ENCODE results near the gene PEA15.

Gene PEA15

DNA sequence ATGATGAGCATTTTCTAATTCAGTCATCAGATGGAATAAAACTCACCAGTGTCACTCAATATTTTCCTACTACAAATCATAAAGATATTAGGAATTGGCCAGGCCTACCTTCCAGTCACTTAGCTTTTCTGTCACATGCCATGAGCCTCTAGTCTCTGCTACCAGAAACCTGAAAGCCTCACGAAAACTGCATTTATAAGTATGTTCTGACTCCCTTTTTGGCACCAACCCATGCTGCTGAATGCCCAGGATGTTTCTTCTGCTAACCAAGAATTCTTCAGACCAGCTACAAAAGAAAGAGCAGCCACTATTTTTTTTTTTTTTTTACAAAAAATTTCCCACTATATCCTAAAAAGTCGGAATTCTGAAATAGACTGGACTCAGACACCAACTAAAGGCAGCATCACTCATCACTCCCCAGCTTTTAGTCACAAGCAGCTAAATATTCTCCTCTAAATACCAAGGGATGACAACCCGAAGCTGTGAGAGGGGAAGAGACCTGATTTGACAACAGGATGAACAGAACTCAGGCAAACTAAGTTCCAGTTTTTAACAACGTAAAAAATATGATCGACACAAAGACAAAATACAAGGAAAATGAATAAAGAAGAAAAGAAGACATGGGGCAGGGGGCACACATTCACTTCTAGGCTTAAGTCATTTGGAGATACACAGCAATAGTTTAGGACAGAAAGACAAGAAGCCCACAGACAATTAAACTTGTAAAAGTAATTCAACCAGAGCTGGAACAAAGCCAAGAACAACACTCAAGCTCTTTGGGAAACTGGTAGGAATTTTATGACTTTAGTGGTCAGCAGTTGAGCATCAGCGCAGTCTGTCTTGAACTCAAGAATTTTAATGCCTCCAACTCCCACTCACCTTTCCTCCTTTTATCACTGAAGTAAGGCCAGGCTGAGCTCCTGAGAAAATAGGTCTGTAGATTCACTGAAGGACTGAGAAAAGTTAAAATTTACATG, 55.5 kb downstream of the PEA15 start:
- peak; percentile 31 for ATAC-seq
- TF ChIP-seq ZC3H10 (CRISPR knock-in tag; IDR thresholded peaks at IDR 0.05) (no peak), ESRRG (CRISPR knock-in tag; IDR thresholded peaks at IDR 0.05) (no peak), ZFP30 (CRISPR knock-in tag; IDR thresholded peaks at IDR 0.05) (no peak), ZNF565 (CRISPR knock-in tag; conservative IDR thresholded peaks at IDR 0.05; ENCODE audit: low read depth) (no peak), ZNF8 (CRISPR knock-in tag; IDR thresholded peaks at IDR 0.05) (no peak), ZNF70 (CRISPR knock-in tag; IDR thresholded peaks at IDR 0.05) (no peak), TOX (CRISPR knock-in tag; IDR thresholded peaks at IDR 0.05; ENCODE audit: borderline replicate concordance) (no peak), ZFP3 (CRISPR knock-in tag; IDR thresholded peaks at IDR 0.05) (no peak), ISL1 (CRISPR knock-in tag; IDR thresholded peaks at IDR 0.05) (no peak)
- TF ChIP-seq, protein P1, sequence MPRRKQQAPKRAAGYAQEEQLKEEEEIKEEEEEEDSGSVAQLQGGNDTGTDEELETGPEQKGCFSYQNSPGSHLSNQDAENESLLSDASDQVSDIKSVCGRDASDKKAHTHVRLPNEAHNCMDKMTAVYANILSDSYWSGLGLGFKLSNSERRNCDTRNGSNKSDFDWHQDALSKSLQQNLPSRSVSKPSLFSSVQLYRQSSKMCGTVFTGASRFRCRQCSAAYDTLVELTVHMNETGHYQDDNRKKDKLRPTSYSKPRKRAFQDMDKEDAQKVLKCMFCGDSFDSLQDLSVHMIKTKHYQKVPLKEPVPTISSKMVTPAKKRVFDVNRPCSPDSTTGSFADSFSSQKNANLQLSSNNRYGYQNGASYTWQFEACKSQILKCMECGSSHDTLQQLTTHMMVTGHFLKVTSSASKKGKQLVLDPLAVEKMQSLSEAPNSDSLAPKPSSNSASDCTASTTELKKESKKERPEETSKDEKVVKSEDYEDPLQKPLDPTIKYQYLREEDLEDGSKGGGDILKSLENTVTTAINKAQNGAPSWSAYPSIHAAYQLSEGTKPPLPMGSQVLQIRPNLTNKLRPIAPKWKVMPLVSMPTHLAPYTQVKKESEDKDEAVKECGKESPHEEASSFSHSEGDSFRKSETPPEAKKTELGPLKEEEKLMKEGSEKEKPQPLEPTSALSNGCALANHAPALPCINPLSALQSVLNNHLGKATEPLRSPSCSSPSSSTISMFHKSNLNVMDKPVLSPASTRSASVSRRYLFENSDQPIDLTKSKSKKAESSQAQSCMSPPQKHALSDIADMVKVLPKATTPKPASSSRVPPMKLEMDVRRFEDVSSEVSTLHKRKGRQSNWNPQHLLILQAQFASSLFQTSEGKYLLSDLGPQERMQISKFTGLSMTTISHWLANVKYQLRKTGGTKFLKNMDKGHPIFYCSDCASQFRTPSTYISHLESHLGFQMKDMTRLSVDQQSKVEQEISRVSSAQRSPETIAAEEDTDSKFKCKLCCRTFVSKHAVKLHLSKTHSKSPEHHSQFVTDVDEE (CRISPR knock-in tag; IDR thresholded peaks at IDR 0.05), result no peak
- TF ChIP-seq, protein P2, sequence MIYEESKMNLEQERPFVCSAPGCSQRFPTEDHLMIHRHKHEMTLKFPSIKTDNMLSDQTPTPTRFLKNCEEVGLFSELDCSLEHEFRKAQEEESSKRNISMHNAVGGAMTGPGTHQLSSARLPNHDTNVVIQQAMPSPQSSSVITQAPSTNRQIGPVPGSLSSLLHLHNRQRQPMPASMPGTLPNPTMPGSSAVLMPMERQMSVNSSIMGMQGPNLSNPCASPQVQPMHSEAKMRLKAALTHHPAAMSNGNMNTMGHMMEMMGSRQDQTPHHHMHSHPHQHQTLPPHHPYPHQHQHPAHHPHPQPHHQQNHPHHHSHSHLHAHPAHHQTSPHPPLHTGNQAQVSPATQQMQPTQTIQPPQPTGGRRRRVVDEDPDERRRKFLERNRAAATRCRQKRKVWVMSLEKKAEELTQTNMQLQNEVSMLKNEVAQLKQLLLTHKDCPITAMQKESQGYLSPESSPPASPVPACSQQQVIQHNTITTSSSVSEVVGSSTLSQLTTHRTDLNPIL (CRISPR knock-in tag; IDR thresholded peaks at IDR 0.05; ENCODE audit: low read depth), result no peak

DNA sequence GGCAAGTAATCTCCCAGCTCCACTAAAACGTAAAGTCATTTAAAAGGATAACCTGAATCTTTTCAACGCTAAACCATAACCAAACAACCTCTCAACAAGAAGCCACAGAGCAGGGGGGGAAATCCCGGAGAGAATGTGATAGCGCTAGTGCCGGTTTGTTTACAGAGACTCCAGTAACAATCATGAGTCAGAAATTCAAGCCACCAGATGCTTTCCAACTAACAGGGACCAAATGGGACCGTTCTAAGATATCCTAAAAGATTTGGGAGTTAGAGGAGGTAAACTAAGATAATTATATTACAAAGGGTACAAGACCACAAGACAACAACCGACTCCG, 56.3 kb downstream of the PEA15 start:
- peak; percentile 71 for ATAC-seq
- TF ChIP-seq OSR1 (CRISPR knock-in tag; IDR thresholded peaks at IDR 0.05) (no peak), ZFP3 (CRISPR knock-in tag; IDR thresholded peaks at IDR 0.05) (no peak), ZNF8 (CRISPR knock-in tag; IDR thresholded peaks at IDR 0.05) (no peak), ESRRG (CRISPR knock-in tag; IDR thresholded peaks at IDR 0.05) (no peak), PPARA (CRISPR knock-in tag; IDR thresholded peaks at IDR 0.05; ENCODE audit: borderline replicate concordance) (no peak), RARB (CRISPR knock-in tag; IDR thresholded peaks at IDR 0.05) (no peak)
- TF ChIP-seq, protein P3, sequence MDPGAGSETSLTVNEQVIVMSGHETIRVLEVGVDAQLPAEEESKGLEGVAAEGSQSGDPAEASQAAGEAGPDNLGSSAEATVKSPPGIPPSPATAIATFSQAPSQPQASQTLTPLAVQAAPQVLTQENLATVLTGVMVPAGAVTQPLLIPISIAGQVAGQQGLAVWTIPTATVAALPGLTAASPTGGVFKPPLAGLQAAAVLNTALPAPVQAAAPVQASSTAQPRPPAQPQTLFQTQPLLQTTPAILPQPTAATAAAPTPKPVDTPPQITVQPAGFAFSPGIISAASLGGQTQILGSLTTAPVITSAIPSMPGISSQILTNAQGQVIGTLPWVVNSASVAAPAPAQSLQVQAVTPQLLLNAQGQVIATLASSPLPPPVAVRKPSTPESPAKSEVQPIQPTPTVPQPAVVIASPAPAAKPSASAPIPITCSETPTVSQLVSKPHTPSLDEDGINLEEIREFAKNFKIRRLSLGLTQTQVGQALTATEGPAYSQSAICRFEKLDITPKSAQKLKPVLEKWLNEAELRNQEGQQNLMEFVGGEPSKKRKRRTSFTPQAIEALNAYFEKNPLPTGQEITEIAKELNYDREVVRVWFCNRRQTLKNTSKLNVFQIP (CRISPR knock-in tag; IDR thresholded peaks at IDR 0.05; ENCODE audit: borderline replicate concordance, low read depth), result no peak
- TF ChIP-seq, protein P1 (CRISPR knock-in tag; IDR thresholded peaks at IDR 0.05), result no peak

DNA sequence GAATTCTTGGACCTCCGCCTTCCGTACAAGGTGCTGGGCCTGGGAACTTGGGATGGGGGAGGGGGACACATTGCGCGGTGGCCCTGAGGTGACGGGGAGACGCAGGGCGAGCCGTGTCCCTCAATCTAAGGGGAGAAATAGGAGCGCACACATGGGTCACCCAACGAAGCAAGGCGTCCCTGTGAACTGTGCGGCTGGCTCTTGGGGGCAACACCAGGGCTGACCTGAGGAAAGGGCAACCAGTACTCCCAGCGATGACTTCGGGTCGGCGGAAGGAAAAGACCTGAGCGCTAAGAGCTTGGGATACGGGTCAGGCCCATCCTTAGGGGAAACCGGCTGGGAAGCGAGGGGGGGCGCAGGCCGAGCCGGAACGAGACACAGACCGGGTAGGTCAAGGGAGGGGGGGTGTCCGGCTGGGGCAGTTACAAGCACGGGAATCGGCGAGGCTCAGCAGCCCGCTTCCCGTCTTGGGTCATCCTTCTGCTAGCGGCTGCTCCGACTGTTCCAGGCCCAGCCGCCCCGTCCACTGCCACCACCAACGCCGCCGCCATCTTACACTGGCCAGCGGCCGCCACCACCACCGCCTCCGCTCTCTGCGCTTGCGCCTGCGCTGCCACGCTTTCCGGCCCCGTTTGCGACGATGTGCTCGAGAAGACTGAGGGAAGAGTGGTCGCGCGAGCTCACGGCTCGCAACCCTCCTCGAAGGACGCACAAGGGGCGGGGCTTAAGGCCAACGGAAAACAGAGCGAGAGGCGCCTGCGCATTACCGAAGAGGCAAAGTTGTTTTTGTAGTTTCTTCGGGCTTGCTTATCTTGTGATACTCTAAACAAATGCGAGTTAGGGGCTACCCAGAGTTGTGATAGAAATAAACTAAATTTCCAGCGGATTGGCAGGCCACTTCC, 57.0 kb downstream of the PEA15 start, which contains the start of gene DCAF8:
TSS of gene DCAF8 (minus strand) at position 657 of the 902 bp plus-strand sequence. CDS start 18,541 bp downstream, outside the sequence.
- peak; percentile 94 for ATAC-seq

DNA sequence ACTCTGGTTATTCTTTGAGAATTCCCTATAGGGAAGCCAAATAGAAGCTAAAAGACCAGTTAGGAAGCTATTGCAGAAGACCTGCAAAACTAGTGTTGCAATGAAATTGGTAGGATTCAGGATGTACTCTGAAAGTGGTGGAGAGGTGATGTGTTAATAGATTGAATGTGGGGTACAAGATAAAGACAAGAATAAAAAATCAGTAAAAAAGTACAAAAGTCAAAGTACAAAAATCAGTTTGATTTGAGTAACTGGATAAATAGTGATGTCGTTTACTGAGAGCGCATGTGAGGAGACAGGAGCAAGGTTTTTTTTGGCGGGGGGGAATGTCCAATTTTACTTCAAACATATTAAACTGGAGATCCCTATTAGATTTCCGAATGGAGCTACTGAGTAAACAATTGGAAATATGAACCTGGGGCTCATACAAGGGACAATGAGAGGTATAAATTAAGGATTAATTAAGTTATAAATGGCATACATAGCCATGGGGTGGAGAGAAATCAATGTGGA, 59.7 kb downstream of the PEA15 start:
- no peak for ATAC-seq
- no peak for TF ChIP-seq PPARA (CRISPR knock-in tag; IDR thresholded peaks at IDR 0.05; ENCODE audit: borderline replicate concordance)
- no peak for TF ChIP-seq ZNF565 (CRISPR knock-in tag; conservative IDR thresholded peaks at IDR 0.05; ENCODE audit: low read depth)
- TF ChIP-seq ESRRG (CRISPR knock-in tag; IDR thresholded peaks at IDR 0.05), result no peak
- TF ChIP-seq ZFP30 (CRISPR knock-in tag; IDR thresholded peaks at IDR 0.05), result no peak
- TF ChIP-seq RARB (CRISPR knock-in tag; IDR thresholded peaks at IDR 0.05), result no peak
- TF ChIP-seq ZNF8 (CRISPR knock-in tag; IDR thresholded peaks at IDR 0.05), result no peak
- no peak for TF ChIP-seq ARNTL (CRISPR knock-in tag; IDR thresholded peaks at IDR 0.05; ENCODE audit: borderline replicate concordance, low read depth)
- TF ChIP-seq ZNF70 (CRISPR knock-in tag; IDR thresholded peaks at IDR 0.05), result no peak
- TF ChIP-seq, protein P4, sequence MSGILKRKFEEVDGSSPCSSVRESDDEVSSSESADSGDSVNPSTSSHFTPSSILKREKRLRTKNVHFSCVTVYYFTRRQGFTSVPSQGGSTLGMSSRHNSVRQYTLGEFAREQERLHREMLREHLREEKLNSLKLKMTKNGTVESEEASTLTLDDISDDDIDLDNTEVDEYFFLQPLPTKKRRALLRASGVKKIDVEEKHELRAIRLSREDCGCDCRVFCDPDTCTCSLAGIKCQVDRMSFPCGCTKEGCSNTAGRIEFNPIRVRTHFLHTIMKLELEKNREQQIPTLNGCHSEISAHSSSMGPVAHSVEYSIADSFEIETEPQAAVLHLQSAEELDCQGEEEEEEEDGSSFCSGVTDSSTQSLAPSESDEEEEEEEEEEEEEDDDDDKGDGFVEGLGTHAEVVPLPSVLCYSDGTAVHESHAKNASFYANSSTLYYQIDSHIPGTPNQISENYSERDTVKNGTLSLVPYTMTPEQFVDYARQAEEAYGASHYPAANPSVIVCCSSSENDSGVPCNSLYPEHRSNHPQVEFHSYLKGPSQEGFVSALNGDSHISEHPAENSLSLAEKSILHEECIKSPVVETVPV (CRISPR knock-in tag; IDR thresholded peaks at IDR 0.05), result no peak
- TF ChIP-seq ZC3H10 (CRISPR knock-in tag; IDR thresholded peaks at IDR 0.05), result no peak
- TF ChIP-seq, protein P2 (CRISPR knock-in tag; IDR thresholded peaks at IDR 0.05; ENCODE audit: low read depth), result no peak
- TF ChIP-seq TOX (CRISPR knock-in tag; IDR thresholded peaks at IDR 0.05; ENCODE audit: borderline replicate concordance), result no peak
- no peak for TF ChIP-seq OSR1 (CRISPR knock-in tag; IDR thresholded peaks at IDR 0.05)
- no peak for TF ChIP-seq ZFP3 (CRISPR knock-in tag; IDR thresholded peaks at IDR 0.05)
- no peak for TF ChIP-seq TCF4 (CRISPR knock-in tag; IDR thresholded peaks at IDR 0.05; ENCODE audit: borderline replicate concordance)
- TF ChIP-seq CSDC2 (CRISPR knock-in tag; IDR thresholded peaks at IDR 0.05), result no peak
- TF ChIP-seq ISL1 (CRISPR knock-in tag; IDR thresholded peaks at IDR 0.05), result no peak

More for the DNA sequence above, 57.0 kb downstream of the PEA15 start, which contains the start of gene DCAF8:
- TF ChIP-seq ISL1 (CRISPR knock-in tag; IDR thresholded peaks at IDR 0.05), result no peak
